Natural killer cell (primary cell): ENCODE results near the gene CTDP1. TPM values are rescaled to one million over a fixed set of nuclear protein-coding genes. Genes with fewer than 3 reads are reported as not detected.

Experiments used
- ATAC-seq, 3 donors: fragments of 150-1000 bp in 2 of 3; fragments of 200-7000 bp in 1 of 3; cut with Tn5 transposase; 1 replicate in 1 of 3; 2 replicates in 2 of 3; pipeline ENCODE4 v1.10.0; 2021; ENCODE audit warnings: mild to moderate bottlenecking in 2 of 3, moderate library complexity in 2 of 3
- DNase-seq, 2 donors: peaks; one replicate each; pipeline versions ENCODE4 v3.0.0 to v3.0.0-alpha.2; 2013 to 2021; ENCODE audit warnings: mixed read lengths in 1 of 2
- H3K27ac ChIP-seq: one replicate; pipeline ENCODE4 v1.5.1; 2013; ENCODE audit warnings: mild to moderate bottlenecking, low read length
- H3K27me3 ChIP-seq: one replicate; pipeline ENCODE4 v1.6.1; 2013; ENCODE audit warnings: low read length; ENCODE audit not compliant: control insufficient read depth, insufficient read depth
- H3K36me3 ChIP-seq: one replicate; pipeline ENCODE4 v1.6.1; 2013; ENCODE audit warnings: low read length; ENCODE audit not compliant: control insufficient read depth, insufficient read depth
- H3K4me1 ChIP-seq: one replicate; pipeline ENCODE4 v1.6.1; 2013; ENCODE audit warnings: low read length; ENCODE audit not compliant: control insufficient read depth, insufficient read depth
- H3K4me3 ChIP-seq: one replicate; pipeline ENCODE4 v1.5.1; 2013; ENCODE audit warnings: low read length
- H3K9me3 ChIP-seq: one replicate; pipeline ENCODE4 v1.6.1; 2013; ENCODE audit warnings: low read length; ENCODE audit not compliant: control insufficient read depth, insufficient read depth
- H3K27ac Mint-ChIP-seq, 2 donors: one replicate each; pipeline ENCODE4 v1.8.0; 2022; ENCODE audit warnings: mild to moderate bottlenecking in 2 of 2, mixed read lengths in 2 of 2, moderate library complexity in 1 of 2
- H3K27me3 Mint-ChIP-seq, 2 donors: one replicate each; pipeline ENCODE4 v1.8.0; 2022; ENCODE audit warnings: low read depth in 2 of 2, mixed read lengths in 2 of 2
- H3K36me3 Mint-ChIP-seq: one replicate; pipeline ENCODE4 v1.8.0; 2022; ENCODE audit warnings: mixed read lengths
- H3K4me1 Mint-ChIP-seq, 2 donors: one replicate each; pipeline ENCODE4 v1.8.0; 2022; ENCODE audit warnings: mixed read lengths in 2 of 2
- H3K4me3 Mint-ChIP-seq: one replicate; pipeline ENCODE4 v1.8.0; 2022; ENCODE audit warnings: mild to moderate bottlenecking, moderate library complexity, mixed read lengths
- H3K9me3 Mint-ChIP-seq, 2 donors: one replicate each; pipeline ENCODE4 v1.8.0; 2022; ENCODE audit warnings: mixed read lengths in 2 of 2
- WGBS: methylation state at CpG from one replicate; pipeline ENCODE4 v1.1.7; 2013; ENCODE audit warnings: missing lambda C conversion rate; ENCODE audit not compliant: insufficient coverage; 5-methylcytosine and 5-hydroxymethylcytosine counted together
- intact Hi-C: fragments of 100-400 bp; cut with micrococcal nuclease; formaldehyde crosslinking; loops from one replicate; pipeline ENCODE4 v1.14.2; 2022
- total RNA-seq, 4 donors: library from RNA; stranded (reverse); fragments of 120-200 nt in 1 of 4; gene quantifications; one replicate each; pipeline versions ENCODE4 v1.2.3 to v1.2.4, GENCODE V29; 2013 to 2022
- TF ChIP-seq, protein P1 (sequence below): fragments of 200-600 bp; IDR thresholded peaks from one replicate; pipeline ENCODE4 v1.8.0; 2022; ENCODE audit warnings: antibody characterized with exemption

Gene CTDP1
- total RNA-seq, 3 donors from 2014 or later (not counting 1 experiment from before 2014, with no cell fraction given), result 66.9 to 89.4 (median 77.1) TPM

DNA sequence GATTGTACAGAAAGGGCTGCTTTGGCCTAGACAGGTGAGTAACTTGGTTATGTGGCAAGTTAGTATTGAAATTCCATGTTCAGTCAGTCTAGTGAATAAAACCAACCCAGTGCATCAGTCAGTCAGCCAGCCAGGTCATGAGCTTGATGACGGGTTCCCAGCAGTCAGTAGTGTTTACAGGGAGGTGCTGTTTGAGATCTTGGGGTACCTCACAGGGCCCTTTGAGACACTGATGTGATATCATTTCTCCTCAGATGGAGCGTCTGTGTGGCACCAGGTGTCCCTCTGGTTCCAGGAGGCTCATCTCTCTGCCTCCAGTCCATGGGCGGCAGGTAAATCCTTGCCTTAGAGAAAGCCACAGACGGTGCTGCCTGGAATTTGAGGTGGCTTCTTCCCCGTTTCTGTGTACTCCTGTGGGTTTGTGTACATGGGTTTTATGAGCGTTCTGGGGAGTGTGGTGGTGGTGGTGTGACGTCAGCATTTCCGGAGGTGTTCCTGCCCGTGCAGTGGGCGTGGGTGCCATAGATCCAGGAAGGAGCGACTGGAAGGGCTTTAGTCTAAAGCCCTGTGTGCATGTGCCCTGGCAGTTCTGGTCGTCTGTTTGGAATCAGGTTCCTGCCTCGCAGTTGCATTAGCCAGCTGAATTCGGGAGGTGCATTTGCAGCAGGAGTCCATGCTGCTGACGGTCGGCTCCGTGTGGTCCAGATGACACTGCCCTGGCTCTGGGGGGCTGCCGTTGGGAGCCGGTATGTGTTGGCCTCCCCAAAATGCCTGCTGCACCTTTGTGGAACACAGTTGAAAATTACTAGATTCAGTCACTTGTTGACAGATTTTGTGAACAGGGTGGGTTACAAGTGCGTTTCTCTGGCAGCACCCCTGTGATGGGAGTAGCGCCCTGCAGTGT is 2.1 kb downstream of the CTDP1 start:
- WGBS, result 75% methylated on average over 21 of the region's 21 CpGs
- intact Hi-C loops, result loop anchor here (5.0 kb wide), 1 partner anchor 614 kb away; the partner anchor contains the start of gene ATP9B
- no peak overlapping the region for H3K4me3 ChIP-seq

DNA sequence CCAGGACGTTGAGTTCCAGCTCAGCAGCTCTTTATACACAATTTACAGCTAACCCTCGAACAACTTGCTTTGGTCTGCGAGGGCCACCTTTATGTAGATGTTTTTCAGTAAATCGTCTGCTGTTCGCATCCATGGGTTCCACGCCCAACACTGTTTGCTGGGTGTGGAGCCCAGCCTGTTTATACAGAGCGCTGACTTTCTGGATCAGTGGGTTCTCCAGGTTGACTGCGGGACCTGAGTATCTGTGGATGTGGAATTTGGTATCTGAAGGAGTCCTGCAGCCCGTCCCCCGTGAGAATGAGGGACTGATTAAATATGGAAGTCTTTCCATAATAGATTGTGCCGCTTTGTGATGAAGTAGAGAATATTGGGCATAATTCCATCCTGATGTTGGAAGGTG is 2.9 kb downstream of the CTDP1 start:
- no peaks in the 10 kb centered on the region for H3K36me3 Mint-ChIP-seq
- WGBS, result 92% methylated on average over 11 of the region's 11 CpGs
- no peaks in the 10 kb centered on the region for H3K9me3 Mint-ChIP-seq
- no peak overlapping the region for H3K27ac ChIP-seq
- peaks cover 4% of the 10 kb centered on the region for H3K36me3 ChIP-seq
- intact Hi-C loops, result loop anchor here (5.0 kb wide), 1 partner anchor 615 kb away; the partner anchor contains the start of gene ATP9B
- H3K4me3 Mint-ChIP-seq, result peak overlapping the region; percentile 64
- H3K27me3 Mint-ChIP-seq, result no peaks in the 10 kb centered on the region
- ATAC-seq (no peak), DNase-seq (no peak)
- H3K27ac Mint-ChIP-seq, result peak overlapping the region; percentile 82 to 99
- no peak overlapping the region for H3K4me3 ChIP-seq
- peaks cover 68 to 73% of the 10 kb centered on the region in 2 donors for H3K4me1 Mint-ChIP-seq
- TF ChIP-seq, protein P1, sequence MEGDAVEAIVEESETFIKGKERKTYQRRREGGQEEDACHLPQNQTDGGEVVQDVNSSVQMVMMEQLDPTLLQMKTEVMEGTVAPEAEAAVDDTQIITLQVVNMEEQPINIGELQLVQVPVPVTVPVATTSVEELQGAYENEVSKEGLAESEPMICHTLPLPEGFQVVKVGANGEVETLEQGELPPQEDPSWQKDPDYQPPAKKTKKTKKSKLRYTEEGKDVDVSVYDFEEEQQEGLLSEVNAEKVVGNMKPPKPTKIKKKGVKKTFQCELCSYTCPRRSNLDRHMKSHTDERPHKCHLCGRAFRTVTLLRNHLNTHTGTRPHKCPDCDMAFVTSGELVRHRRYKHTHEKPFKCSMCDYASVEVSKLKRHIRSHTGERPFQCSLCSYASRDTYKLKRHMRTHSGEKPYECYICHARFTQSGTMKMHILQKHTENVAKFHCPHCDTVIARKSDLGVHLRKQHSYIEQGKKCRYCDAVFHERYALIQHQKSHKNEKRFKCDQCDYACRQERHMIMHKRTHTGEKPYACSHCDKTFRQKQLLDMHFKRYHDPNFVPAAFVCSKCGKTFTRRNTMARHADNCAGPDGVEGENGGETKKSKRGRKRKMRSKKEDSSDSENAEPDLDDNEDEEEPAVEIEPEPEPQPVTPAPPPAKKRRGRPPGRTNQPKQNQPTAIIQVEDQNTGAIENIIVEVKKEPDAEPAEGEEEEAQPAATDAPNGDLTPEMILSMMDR, result no peak
- H3K9me3 ChIP-seq, result no peaks in the 10 kb centered on the region
- no peaks in the 10 kb centered on the region for H3K27me3 ChIP-seq
- H3K4me1 ChIP-seq, result peaks cover 62% of the 10 kb centered on the region

More for the DNA sequence above, 2.1 kb downstream of the CTDP1 start:
- Mint-ChIP-seq H3K27me3 (no peaks in the 10 kb centered on the region), H3K36me3 (no peaks in the 10 kb centered on the region), H3K27ac (peak overlapping the region; percentile 84 to 99), H3K4me1 (peaks cover 68 to 73% of the 10 kb centered on the region in 2 donors), H3K4me3 (peak overlapping the region; percentile 87), H3K9me3 (no peaks in the 10 kb centered on the region)
- DNase-seq, result peak in 1 of 2 donors; percentile 84
- peak overlapping the region; percentile 50 for H3K27ac ChIP-seq
- H3K4me1 ChIP-seq, result peaks cover 62% of the 10 kb centered on the region
- H3K9me3 ChIP-seq, result no peaks in the 10 kb centered on the region
- TF ChIP-seq, protein P1, result no peak
- H3K36me3 ChIP-seq, result peaks cover 4% of the 10 kb centered on the region
- H3K27me3 ChIP-seq, result no peaks in the 10 kb centered on the region
- ATAC-seq, result no peak

DNA sequence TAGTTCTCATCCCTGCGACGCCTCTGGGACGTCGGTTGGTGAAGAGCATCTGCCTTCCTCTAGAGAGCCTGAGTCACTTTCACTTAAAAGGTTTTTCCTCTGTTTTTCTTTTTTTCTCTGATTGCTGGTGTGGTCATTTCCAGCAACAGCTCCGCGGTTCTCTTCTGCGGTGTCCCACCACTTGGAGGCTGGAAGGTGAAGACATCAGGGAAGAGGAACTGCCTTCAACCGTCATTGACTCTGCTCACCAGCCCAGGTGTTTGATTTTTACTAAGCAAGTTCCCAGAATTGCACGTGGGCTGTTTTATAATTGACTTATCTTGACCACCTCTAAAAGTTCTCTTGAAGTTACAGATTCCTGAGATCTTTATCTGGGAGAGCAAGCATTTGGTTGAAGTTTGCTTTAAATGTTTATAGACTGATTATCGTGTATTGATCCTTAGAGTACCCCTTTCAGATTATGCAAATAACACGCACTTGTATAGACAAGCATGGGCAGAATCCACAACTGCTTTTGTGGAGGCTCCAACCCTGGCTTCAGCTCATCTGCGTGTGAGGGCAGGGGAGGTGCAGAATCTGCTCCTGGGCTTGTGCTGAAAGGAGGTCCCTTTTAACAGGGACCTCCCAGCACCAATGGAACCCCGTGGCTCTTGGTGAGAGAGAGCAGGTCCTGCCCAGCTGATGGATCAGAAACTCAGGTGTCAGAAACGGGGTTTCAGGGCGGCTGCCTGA is 3.5 kb downstream of the CTDP1 start:
- TF ChIP-seq, protein P1, result no peak
- intact Hi-C loops, result loop anchor here (5.0 kb wide), 1 partner anchor 616 kb away; the partner anchor contains the start of gene ATP9B
- H3K27ac ChIP-seq, result no peak overlapping the region
- peak overlapping the region; percentile 82 to 99 for H3K27ac Mint-ChIP-seq
- peaks cover 68 to 77% of the 10 kb centered on the region in 2 donors for H3K4me1 Mint-ChIP-seq
- 75% methylated on average over 14 of the region's 15 CpGs for WGBS
- no peaks in the 10 kb centered on the region for H3K27me3 Mint-ChIP-seq
- DNase-seq (no peak), ATAC-seq (no peak)
- no peaks in the 10 kb centered on the region for H3K36me3 Mint-ChIP-seq
- peaks cover 68% of the 10 kb centered on the region for H3K4me1 ChIP-seq
- H3K9me3 ChIP-seq, result no peaks in the 10 kb centered on the region
- H3K27me3 ChIP-seq, result no peaks in the 10 kb centered on the region
- no peaks in the 10 kb centered on the region for H3K9me3 Mint-ChIP-seq
- H3K36me3 ChIP-seq, result peaks cover 4% of the 10 kb centered on the region
- peak overlapping the region; percentile 64 for H3K4me3 Mint-ChIP-seq
- no peak overlapping the region for H3K4me3 ChIP-seq
